Measurements from ENCODE around the gene SOCS1. TPM values are rescaled to one million over a fixed set of nuclear protein-coding genes. Genes with fewer than 3 reads are reported as not detected.

SOCS1 gene, protein sequence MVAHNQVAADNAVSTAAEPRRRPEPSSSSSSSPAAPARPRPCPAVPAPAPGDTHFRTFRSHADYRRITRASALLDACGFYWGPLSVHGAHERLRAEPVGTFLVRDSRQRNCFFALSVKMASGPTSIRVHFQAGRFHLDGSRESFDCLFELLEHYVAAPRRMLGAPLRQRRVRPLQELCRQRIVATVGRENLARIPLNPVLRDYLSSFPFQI
- total RNA-seq (107 TPM in 2 replicates), polyA plus RNA-seq (21.9 and 29.7 TPM in 2 replicates), polyA minus RNA-seq (26.5 and 42.8 TPM in 2 replicates)
- 4.9 TPM for total RNA-seq (2013)

DNA sequence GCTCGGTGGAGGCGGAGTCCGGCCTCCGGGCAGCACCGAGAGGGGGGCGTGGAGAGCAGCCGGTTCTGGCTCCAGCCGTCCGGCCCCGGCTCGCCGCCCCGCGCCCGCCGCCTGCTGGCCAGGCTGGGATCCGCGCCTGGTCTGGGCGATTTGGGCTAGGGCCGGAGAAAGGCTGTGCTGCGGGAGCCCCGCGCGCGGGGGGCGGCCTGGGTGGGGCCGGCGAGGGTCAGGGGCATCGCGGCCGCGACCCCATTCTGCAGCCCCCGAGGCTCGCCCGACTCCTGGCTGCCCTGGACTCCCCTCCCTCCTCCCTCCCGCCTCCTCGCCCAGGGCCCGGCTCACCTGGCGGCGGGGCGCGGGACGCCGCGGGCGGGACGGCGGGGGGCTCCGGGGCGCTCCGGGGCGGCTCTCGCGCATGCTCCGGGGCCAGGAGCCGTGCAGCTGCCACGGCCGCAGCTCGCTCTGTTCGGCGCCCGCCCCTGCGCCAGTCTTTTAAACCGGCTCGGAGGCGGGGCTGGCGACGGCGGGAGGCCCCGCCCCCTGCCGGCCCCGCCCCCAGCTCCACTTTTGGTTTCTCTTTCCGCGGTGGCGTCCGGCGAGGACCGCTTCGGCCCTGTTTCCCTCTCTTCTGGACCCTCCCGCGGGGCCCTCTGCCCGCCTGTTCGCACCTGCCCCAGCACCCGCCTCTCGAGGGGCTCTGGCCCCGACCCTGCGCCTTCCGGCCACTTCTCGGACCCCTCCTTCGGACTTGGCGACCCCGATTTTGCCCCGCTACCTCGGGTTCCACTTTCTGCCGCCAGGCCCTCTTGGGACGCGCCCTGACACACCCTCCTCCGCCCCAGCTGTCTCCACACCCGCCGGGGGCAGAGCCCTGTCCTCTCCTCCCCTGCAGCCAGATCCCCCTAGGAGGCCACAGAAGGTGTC is at the start of gene SOCS1:
SOCS1 (minus strand) TSS at position 468 of the 924 bp plus-strand sequence. CDS start 726 bp downstream, outside the sequence.
- Histone ChIP-seq H3K27ac (ENCODE audit: low read length in 2 of 2) (peak within 1 kb of the TSS; percentile 86 to 90), H2AFZ (ENCODE audit: insufficient read depth, low read depth, low read length, poor library complexity, severe bottlenecking) (peak within 1 kb of the TSS; percentile 97), H3K79me2 (ENCODE audit: control insufficient read depth, insufficient read depth, low read length) (peaks cover 20% of the 10 kb centered on the region), H3K9me3 (ENCODE audit: control extremely low read depth in 1 of 3, control insufficient read depth in 2 of 3, insufficient read depth in 1 of 3, low read length in 2 of 3) (no peaks in the 10 kb centered on the region), H3K27me3 (replicated peaks in 1 of 4; ENCODE audit: control extremely low read depth in 1 of 4, control insufficient read depth in 3 of 4, insufficient read depth in 4 of 4, low read length in 3 of 4) (no peaks in the 10 kb centered on the region), H4K20me1 (ENCODE audit: control insufficient read depth, insufficient read depth, low read length, poor library complexity, severe bottlenecking) (peaks cover 44% of the 10 kb centered on the region), H3K4me3 (ENCODE audit: control extremely low read depth in 1 of 5, extremely low read depth in 1 of 5, insufficient read depth in 1 of 5, low read depth in 2 of 5, low read length in 4 of 5) (peak within 1 kb of the TSS; percentile 65 to 90 (median 72)), H3K4me1 (ENCODE audit: control insufficient read depth in 2 of 2, insufficient read depth in 2 of 2, low read length in 2 of 2) (peaks cover 50 to 62% of the 10 kb centered on the region in 2 donors), H3K36me3 (replicated peaks in 1 of 2; ENCODE audit: control extremely low read depth in 1 of 2, control insufficient read depth in 1 of 2, extremely low read depth in 1 of 2, insufficient read depth in 2 of 2, low read length in 1 of 2) (peaks cover 2 to 17% of the 10 kb centered on the region in 2 experiments), H3K9ac (ENCODE audit: low read length) (peak within 1 kb of the TSS; percentile 91), H3K4me2 (replicated peaks; ENCODE audit: low read depth, low read length, poor library complexity, severe bottlenecking) (peak within 1 kb of the TSS; percentile 98)
- POLR2A ChIA-PET: interaction anchor here (0.5 to 5.8 kb wide), 42 partner anchors 8 to 559 kb away, joined by 3 to 89 read pairs (median 4); partner anchors contain the start of gene PRM3
- TF ChIP-seq EZH2 (IDR thresholded peaks at IDR 0.05; ENCODE audit: borderline replicate concordance, insufficient read depth, low read depth, low read length, poor library complexity, severe bottlenecking): no peak
- TF ChIP-seq, protein P1, sequence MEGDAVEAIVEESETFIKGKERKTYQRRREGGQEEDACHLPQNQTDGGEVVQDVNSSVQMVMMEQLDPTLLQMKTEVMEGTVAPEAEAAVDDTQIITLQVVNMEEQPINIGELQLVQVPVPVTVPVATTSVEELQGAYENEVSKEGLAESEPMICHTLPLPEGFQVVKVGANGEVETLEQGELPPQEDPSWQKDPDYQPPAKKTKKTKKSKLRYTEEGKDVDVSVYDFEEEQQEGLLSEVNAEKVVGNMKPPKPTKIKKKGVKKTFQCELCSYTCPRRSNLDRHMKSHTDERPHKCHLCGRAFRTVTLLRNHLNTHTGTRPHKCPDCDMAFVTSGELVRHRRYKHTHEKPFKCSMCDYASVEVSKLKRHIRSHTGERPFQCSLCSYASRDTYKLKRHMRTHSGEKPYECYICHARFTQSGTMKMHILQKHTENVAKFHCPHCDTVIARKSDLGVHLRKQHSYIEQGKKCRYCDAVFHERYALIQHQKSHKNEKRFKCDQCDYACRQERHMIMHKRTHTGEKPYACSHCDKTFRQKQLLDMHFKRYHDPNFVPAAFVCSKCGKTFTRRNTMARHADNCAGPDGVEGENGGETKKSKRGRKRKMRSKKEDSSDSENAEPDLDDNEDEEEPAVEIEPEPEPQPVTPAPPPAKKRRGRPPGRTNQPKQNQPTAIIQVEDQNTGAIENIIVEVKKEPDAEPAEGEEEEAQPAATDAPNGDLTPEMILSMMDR (IDR thresholded peaks at IDR 0.05): peak; percentile 86
- CTCF ChIA-PET: interaction anchor here (0.6 to 10.3 kb wide), 57 partner anchors 10 to 374 kb away, joined by 3 to 223 read pairs (median 4); partner anchors contain the start of gene TNP2
- H3K27me3 Mint-ChIP-seq: no peaks in the 10 kb centered on the region
- peak; percentile 70 for ATAC-seq (ENCODE audit: low read depth)
- no peaks in the 10 kb centered on the region for H3K9me3 Mint-ChIP-seq (ENCODE audit: insufficient read depth)
- intact Hi-C loops (cut with micrococcal nuclease): loop anchor here (1.0 to 10.0 kb wide), 10 partner anchors 31 to 659 kb away; partner anchors contain the start of genes GSPT1 and NUBP1
- H3K4me3 Mint-ChIP-seq: peak within 1 kb of the TSS; percentile 99
- peak within 1 kb of the TSS; percentile 99 for H3K27ac Mint-ChIP-seq
- under 1% methylated on average over 99 of the region's 100 CpGs for WGBS (ENCODE audit: insufficient coverage)
- DNase-seq: peak; percentile 92
- peaks cover 53% of the 10 kb centered on the region for H3K4me1 Mint-ChIP-seq

Data from B cell (primary cell).